ENCODE measurements around the gene SRMS. TPM values are rescaled to one million over a fixed set of nuclear protein-coding genes. Genes with fewer than 3 reads are reported as not detected.

Gene SRMS
- total and polyA plus RNA-seq, 3 donors from 2014 or later = 0.19 to 0.42 (median 0.24) TPM

DNA sequence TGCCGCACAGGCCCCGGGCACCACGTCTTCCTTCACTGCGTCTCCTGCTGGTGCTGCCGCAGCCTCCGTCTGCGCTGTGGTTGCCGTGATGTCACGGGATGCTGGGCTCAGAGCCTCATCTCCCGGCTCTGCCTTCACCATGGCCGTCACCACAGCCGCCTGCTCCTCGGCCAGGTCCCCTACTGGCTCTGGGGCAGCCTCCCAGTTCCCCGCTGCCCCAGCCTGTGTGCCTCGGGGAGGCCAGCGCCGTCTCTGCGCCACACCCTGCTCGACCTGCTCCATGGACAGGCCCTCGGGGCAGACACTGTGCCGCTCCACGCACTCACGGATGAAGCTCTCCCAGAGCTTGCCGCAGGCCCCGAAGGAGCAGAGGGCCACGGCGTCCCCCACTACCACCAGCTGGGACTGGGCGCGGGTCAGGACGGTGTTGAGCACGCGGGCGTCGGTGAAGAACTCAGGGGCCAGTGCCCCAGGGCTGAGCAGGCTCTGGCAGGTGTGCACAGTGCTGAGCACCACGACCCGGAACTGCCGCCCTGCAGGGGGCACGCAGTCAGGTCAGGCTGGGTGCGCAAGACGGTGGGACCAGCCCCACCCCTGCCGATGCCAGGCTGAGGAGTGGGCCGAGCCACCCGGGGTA lies 18.3 kb upstream of the SRMS start:
- H3K4me3 ChIP-seq = no peak overlapping the region
- no peak for DNase-seq
- H3K27me3 ChIP-seq = no peaks in the 10 kb centered on the region
- H3K9me3 ChIP-seq = no peaks in the 10 kb centered on the region
- 91 to 95% methylated on average over 8 to 41 of the region's 43 CpGs for WGBS, 2 donors
- H3K27ac ChIP-seq = no peak overlapping the region
- intact Hi-C loops (cut with DNase I; ENCODE audit: low total_unique reads) = no loop called here
- no peaks in the 10 kb centered on the region for H3K4me1 ChIP-seq
- no peaks in the 10 kb centered on the region for H3K36me3 ChIP-seq (ENCODE audit: low read depth, missing control alignments)
- no peak for TF ChIP-seq POLR2A (IDR thresholded peaks at IDR 0.05)
- TF ChIP-seq, protein P1, sequence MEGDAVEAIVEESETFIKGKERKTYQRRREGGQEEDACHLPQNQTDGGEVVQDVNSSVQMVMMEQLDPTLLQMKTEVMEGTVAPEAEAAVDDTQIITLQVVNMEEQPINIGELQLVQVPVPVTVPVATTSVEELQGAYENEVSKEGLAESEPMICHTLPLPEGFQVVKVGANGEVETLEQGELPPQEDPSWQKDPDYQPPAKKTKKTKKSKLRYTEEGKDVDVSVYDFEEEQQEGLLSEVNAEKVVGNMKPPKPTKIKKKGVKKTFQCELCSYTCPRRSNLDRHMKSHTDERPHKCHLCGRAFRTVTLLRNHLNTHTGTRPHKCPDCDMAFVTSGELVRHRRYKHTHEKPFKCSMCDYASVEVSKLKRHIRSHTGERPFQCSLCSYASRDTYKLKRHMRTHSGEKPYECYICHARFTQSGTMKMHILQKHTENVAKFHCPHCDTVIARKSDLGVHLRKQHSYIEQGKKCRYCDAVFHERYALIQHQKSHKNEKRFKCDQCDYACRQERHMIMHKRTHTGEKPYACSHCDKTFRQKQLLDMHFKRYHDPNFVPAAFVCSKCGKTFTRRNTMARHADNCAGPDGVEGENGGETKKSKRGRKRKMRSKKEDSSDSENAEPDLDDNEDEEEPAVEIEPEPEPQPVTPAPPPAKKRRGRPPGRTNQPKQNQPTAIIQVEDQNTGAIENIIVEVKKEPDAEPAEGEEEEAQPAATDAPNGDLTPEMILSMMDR (IDR thresholded peaks at IDR 0.05) = no peak

DNA sequence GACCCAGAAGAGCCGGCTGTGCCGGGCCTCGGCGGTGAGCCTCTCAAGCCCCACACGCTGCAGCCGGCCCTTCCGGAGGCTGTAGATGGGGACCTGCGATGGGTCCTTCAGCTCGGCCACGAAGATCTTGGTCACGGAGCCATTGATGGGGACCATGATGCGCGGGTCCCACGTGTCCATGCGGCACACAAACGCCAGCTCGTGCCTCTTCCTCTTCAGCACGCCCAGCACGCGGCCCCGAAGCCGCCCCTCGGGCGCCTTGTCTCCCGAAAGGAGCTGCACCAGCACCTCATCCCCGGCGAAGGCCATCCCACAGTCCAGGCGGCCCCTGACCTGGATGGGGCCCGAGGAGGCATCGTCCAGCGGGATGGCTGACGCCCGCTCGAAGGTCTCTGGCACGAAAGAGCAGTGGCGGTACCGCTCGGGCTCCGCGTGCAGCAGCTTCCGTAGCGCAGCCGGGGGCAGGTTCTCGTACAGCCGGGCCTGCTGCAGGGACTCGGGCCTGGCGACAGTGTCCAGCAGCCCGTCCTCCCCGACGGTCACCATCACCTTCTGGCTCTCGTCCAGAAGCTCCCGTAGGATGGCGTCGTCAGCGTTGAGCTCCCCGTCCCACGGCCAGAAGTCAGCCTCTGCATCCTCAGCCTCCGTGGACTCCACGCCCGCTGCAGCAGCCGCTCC lies 17.6 kb upstream of the SRMS start:
- intact Hi-C loops (cut with DNase I; ENCODE audit: low total_unique reads) = no loop called here
- no peak for TF ChIP-seq POLR2A (IDR thresholded peaks at IDR 0.05)
- TF ChIP-seq, protein P1 (IDR thresholded peaks at IDR 0.05) = no peak
- Histone ChIP-seq H3K36me3 (ENCODE audit: low read depth, missing control alignments) (no peaks in the 10 kb centered on the region), H3K4me1 (no peaks in the 10 kb centered on the region), H3K4me3 (no peak overlapping the region), H3K9me3 (no peaks in the 10 kb centered on the region), H3K27ac (no peak overlapping the region), H3K27me3 (no peaks in the 10 kb centered on the region)
- DNase-seq = no peak
- whole genome bisulfite sequencing, 2 donors = 93 to 94% methylated on average over 34 to 59 of the region's 61 CpGs

DNA sequence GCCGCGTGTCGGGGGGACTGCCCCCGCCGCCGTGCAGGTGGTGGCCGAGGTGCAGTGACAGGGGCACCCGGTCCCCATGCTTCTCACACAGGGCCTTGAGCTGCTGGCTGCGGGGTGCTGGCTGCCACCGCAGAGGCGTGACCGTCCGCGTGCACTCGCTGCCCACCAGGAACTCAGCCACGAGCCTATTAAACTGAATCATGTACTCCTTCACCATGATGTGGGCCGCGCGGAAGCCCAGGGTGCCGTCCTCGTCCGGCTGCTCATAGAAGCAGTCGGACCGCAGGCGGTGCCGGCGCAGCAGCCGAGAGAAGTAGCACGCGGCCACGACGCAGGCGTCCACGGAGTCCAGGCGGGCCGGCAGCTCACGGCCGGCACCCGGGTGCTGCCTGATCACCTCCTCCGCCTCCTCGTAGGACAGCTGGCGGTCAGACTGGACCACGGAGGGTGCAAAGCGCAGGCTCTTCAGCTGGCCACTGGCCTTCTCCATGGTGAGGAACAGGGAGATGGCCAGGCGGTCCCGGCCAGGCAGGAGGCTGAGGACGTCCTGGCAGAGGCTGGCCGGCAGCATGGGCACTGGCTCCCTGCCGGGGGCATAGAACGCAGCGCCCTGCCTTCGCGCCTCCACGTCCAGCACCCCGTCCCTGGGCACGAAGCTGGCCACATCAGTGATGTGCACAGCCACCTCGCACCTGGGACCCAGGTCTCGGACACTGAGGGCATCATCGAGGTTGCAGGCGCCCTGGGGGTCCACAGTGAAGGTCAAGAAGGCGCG lies 16.7 kb upstream of the SRMS start:
- H3K9me3 ChIP-seq = no peaks in the 10 kb centered on the region
- no peaks in the 10 kb centered on the region for H3K36me3 ChIP-seq (ENCODE audit: low read depth, missing control alignments)
- no peaks in the 10 kb centered on the region for H3K27me3 ChIP-seq
- no peaks in the 10 kb centered on the region for H3K4me1 ChIP-seq
- no peak overlapping the region for H3K27ac ChIP-seq
- TF ChIP-seq, protein P1 (IDR thresholded peaks at IDR 0.05) = no peak
- TF ChIP-seq POLR2A (IDR thresholded peaks at IDR 0.05) = no peak
- H3K4me3 ChIP-seq = no peak overlapping the region
- intact Hi-C loops (cut with DNase I; ENCODE audit: low total_unique reads) = no loop called here
- DNase-seq = no peak
- WGBS, 2 donors = 90 to 94% methylated on average over 6 to 62 of the region's 62 CpGs

DNA sequence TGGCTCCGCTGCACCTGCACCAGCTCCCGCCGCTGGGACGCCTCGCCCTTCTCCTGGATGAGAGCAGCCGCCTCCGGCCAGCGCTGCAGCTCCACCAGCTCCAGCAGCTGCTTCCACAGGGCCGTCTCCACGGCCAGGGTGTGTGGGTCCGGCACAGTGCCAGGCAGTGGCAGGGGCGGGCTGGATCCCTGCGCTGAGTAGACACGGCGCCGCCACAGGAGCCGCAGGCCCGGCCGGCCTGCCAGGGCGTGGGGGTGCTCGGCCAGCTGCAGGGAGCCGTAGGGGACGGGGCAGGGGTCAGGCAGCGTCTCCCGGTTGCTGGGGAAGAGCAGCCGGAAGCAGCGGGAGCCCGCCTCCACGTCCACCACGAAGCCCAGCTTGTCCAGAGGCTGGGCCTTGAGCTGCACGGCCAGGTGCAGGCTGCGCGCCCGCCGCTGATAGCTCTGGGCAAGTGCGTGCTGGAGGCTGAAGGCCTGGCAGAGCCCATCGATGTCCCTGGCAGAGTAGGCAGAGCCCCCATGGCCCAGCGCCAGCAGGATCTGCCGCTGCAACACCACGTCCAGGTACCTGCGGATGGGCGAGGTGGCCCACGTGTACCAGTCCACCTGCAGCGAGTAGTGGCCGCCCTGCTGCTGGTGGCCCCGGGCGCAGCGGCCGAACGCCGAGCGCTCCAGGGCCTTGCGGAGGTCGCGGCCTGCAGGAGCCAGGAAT lies 15.8 kb upstream of the SRMS start:
- TF ChIP-seq POLR2A (IDR thresholded peaks at IDR 0.05) = no peak
- TF ChIP-seq, protein P1 (IDR thresholded peaks at IDR 0.05) = no peak
- H3K36me3 ChIP-seq (ENCODE audit: low read depth, missing control alignments) = no peaks in the 10 kb centered on the region
- WGBS, 2 donors = 92 to 95% methylated on average over 10 to 49 of the region's 55 CpGs

More for the DNA sequence above, 15.8 kb upstream of the SRMS start:
- Histone ChIP-seq H3K27me3 (no peaks in the 10 kb centered on the region), H3K27ac (no peak overlapping the region), H3K9me3 (no peaks in the 10 kb centered on the region), H3K4me3 (no peak overlapping the region), H3K4me1 (no peaks in the 10 kb centered on the region)
- DNase-seq = no peak
- intact Hi-C loops (cut with DNase I; ENCODE audit: low total_unique reads) = no loop called here

Data from testis (tissue), 3 donors.